Adrenal gland (tissue), 5 donors: ENCODE data around the gene SLC5A1.

Experiments used
- POLR2A ChIP-seq, 2 donors: fragments of 450-650 bp; IDR thresholded peaks; one replicate each; pipeline ENCODE4 v1.6.1; 2017; ENCODE audit warnings: antibody characterized with exemption in 2 of 2, mild to moderate bottlenecking in 2 of 2, moderate library complexity in 1 of 2
- TF ChIP-seq, protein P1 (sequence below), 6 experiments: fragments of 450-650 bp in 4 of 6; fragments of 200-600 bp in 2 of 6; sonication (generic) in 1 of 6; IDR thresholded peaks; 1 replicate in 5 of 6; 2 replicates in 1 of 6; pipeline versions ENCODE4 v1.5.1 to v1.8.0; 2016 to 2021; ENCODE audit warnings: antibody characterized with exemption in 6 of 6, mild to moderate bottlenecking in 2 of 6, moderate library complexity in 1 of 6
- donor health status: DM: no; HTN: no; CAD: no.

DNA sequence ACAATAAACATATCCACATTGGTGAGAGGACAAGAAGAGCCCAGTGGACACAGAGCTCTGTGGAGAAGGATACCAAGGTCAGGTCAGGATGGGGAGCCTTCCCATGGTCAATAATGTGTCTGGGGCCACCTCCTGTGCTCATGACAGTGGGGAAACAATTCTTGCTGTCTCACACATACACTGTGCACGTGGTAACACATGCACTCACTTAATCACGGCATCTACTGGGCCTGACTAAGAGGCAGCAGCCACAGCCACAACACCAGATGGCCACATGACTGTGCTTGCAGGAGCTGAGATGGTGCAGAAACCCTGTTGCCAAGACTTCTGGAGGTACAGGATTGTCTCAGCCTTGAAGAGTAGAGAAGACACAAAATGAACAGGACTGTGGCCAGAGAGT, 87.4 kb downstream of the SLC5A1 start:
- TF ChIP-seq, protein P1, sequence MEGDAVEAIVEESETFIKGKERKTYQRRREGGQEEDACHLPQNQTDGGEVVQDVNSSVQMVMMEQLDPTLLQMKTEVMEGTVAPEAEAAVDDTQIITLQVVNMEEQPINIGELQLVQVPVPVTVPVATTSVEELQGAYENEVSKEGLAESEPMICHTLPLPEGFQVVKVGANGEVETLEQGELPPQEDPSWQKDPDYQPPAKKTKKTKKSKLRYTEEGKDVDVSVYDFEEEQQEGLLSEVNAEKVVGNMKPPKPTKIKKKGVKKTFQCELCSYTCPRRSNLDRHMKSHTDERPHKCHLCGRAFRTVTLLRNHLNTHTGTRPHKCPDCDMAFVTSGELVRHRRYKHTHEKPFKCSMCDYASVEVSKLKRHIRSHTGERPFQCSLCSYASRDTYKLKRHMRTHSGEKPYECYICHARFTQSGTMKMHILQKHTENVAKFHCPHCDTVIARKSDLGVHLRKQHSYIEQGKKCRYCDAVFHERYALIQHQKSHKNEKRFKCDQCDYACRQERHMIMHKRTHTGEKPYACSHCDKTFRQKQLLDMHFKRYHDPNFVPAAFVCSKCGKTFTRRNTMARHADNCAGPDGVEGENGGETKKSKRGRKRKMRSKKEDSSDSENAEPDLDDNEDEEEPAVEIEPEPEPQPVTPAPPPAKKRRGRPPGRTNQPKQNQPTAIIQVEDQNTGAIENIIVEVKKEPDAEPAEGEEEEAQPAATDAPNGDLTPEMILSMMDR (IDR thresholded peaks at IDR 0.05): no peak
- no peak for TF ChIP-seq POLR2A (IDR thresholded peaks at IDR 0.05)
